Fibroblast of mammary gland (primary cell): ENCODE measurements around the gene TRAFD1.
"Not testable (repeated sequence)": the region's sequence is repeated elsewhere in the genome, so short reads cannot be mapped to it uniquely, and the experiment has no call there.

ENCODE experiments used
- DNase-seq: peaks from one replicate; pipeline ENCODE4 v3.0.0-alpha.2; 2010; ENCODE audit warnings: low read depth
- H3K4me3 ChIP-seq: 2 replicates; pipeline ENCODE4 v1.5.1; 2011; ENCODE audit warnings: low read depth, mild to moderate bottlenecking, low read length, moderate library complexity; ENCODE audit not compliant: control insufficient read depth
- CTCF ChIP-seq: conservative IDR thresholded peaks from 2 replicates; pipeline ENCODE4 v1.5.1; 2011; ENCODE audit warnings: low read depth, low read length, inconsistent platforms; ENCODE audit not compliant: control insufficient read depth, insufficient read depth

Gene TRAFD1

GRCh38 chr12:112108202-112109079 is 16.9 kb upstream of the TRAFD1 start, which contains the start of gene NAA25:
TSS of gene NAA25 (minus strand) at chr12:112108783. CDS start at chr12:112108773, 10 bp downstream.
- peak; percentile 82 for DNase-seq
- TF ChIP-seq CTCF: no peak

GRCh38 chr12:112110787-112111662 is 14.3 kb upstream of the TRAFD1 start:
- not testable (repeated sequence) for H3K4me3 ChIP-seq, DNase-seq

More at GRCh38 chr12:112108202-112109079, 16.9 kb upstream of the TRAFD1 start, which contains the start of gene NAA25:
- H3K4me3 ChIP-seq: peak within 1 kb of the TSS; percentile 95

- DNase-seq: no peak
- no peak for TF ChIP-seq CTCF
- no peak overlapping the region for H3K4me3 ChIP-seq
Observed at GRCh38 chr12:112111931-112112330, 13.4 kb upstream of the TRAFD1 start.

- DNase-seq: no peak
- no peak overlapping the region for H3K4me3 ChIP-seq
- no peak for TF ChIP-seq CTCF
Observed at GRCh38 chr12:112112409-112113133, 12.8 kb upstream of the TRAFD1 start.

- H3K4me3 ChIP-seq: no peak overlapping the region
- DNase-seq: no peak
- TF ChIP-seq CTCF: no peak
Observed at GRCh38 chr12:112115259-112116045, 9.9 kb upstream of the TRAFD1 start.

- TF ChIP-seq CTCF: no peak
- no peak overlapping the region for H3K4me3 ChIP-seq
- DNase-seq: no peak
Observed at GRCh38 chr12:112116232-112117060, 8.9 kb upstream of the TRAFD1 start.
